ENCODE measurements around the gene SLC35B3.

DNA sequence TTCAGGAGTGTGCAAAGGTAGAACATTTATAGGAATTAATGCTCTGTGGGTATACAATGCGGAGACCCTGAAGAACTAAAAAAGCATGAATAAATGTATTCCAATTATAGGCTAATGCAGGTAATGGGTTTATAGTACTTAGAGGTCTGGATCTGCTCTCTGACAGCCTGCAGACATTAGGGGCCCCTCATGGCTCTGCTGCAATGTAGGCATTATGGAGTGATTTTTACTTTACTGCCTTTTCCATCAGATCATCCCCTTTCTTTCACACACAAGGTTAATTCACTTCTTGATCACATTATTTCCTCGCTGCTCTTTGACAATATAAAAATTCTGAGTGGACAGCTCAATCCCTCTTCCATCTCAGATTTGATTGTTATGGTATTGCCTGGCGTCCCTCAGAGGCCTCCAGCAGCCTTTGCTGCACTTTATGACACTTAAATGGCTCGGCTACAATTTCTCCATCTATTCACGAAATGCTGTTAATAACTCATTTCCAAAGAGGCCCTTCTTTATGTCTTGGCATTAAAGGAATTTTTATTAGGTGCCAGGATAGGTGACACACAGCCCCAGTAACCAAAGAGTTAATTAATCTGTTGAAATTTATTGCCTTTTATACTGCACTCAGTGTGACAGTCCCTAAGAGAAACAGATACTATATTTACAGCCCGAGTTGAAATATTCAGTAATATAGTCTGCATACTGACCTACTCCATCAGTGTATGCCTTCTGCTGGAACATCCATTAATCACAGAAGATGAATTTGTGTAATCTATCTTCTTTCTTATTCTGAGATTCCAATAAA is 33.4 kb upstream of the SLC35B3 start:
- TF ChIP-seq, protein P1, sequence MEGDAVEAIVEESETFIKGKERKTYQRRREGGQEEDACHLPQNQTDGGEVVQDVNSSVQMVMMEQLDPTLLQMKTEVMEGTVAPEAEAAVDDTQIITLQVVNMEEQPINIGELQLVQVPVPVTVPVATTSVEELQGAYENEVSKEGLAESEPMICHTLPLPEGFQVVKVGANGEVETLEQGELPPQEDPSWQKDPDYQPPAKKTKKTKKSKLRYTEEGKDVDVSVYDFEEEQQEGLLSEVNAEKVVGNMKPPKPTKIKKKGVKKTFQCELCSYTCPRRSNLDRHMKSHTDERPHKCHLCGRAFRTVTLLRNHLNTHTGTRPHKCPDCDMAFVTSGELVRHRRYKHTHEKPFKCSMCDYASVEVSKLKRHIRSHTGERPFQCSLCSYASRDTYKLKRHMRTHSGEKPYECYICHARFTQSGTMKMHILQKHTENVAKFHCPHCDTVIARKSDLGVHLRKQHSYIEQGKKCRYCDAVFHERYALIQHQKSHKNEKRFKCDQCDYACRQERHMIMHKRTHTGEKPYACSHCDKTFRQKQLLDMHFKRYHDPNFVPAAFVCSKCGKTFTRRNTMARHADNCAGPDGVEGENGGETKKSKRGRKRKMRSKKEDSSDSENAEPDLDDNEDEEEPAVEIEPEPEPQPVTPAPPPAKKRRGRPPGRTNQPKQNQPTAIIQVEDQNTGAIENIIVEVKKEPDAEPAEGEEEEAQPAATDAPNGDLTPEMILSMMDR (IDR thresholded peaks at IDR 0.05) = no peak
- no peak for TF ChIP-seq POLR2AphosphoS5 (IDR thresholded peaks at IDR 0.05)
- no peak for TF ChIP-seq POLR2A (IDR thresholded peaks at IDR 0.05)
- no peak for TF ChIP-seq EP300 (IDR thresholded peaks at IDR 0.05)
